Neural cell (in vitro differentiated cells): ENCODE data around the gene LAMA5. TPM values are rescaled to one million over a fixed set of nuclear protein-coding genes. Genes with fewer than 3 reads are reported as not detected.

ENCODE experiments used
- H2AFZ ChIP-seq: fragments of 200-600, 300-800 bp; sonication (generic), shearing (Covaris generic); 2 replicates; pipeline ENCODE4 v1.6.0; 2014; ENCODE audit warnings: low read depth, mild to moderate bottlenecking, antibody characterized with exemption, low read length, moderate library complexity
- H3F3A ChIP-seq: fragments of 200-600 bp; shearing (Covaris generic); 2 replicates; pipeline ENCODE4 v1.6.1; 2016; ENCODE audit warnings: mild to moderate bottlenecking, moderate library complexity, mixed read lengths, antibody characterized with exemption, low read length; ENCODE audit not compliant: insufficient read depth, poor library complexity, severe bottlenecking
- H3K27ac ChIP-seq: fragments of 200-600, 300-800 bp; sonication (generic), shearing (Covaris generic); 2 replicates; pipeline ENCODE4 v1.5.1; 2014; ENCODE audit warnings: mild to moderate bottlenecking, low read length, moderate library complexity
- H3K27me3 ChIP-seq: fragments of 300-800, 200-600 bp; sonication (generic), shearing (Covaris generic); 2 replicates; pipeline ENCODE4 v1.6.0; 2014; ENCODE audit warnings: mild to moderate bottlenecking, low read depth, low read length, moderate library complexity; ENCODE audit not compliant: insufficient read depth
- H3K36me3 ChIP-seq: fragments of 300-800, 200-600 bp; sonication (generic), shearing (Covaris generic); 2 replicates; pipeline ENCODE4 v1.5.1; 2014; ENCODE audit warnings: mild to moderate bottlenecking, antibody characterized with exemption, low read length, moderate library complexity; ENCODE audit not compliant: insufficient read depth
- H3K4me2 ChIP-seq: fragments of 300-800, 200-600 bp; sonication (generic), shearing (Covaris generic); 2 replicates; pipeline ENCODE4 v1.6.0; 2014; ENCODE audit warnings: mild to moderate bottlenecking, low read length
- H3K4me3 ChIP-seq: fragments of 300-800, 200-600 bp; sonication (generic), shearing (Covaris generic); 2 replicates; pipeline ENCODE4 v1.5.1; 2014; ENCODE audit warnings: mild to moderate bottlenecking, low read length, moderate library complexity
- H3K79me2 ChIP-seq: fragments of 200-600 bp; shearing (Covaris generic); replicated peaks from 2 replicates; pipeline ENCODE4 v1.6.0; 2014; ENCODE audit warnings: mild to moderate bottlenecking, low read length, moderate library complexity; ENCODE audit not compliant: insufficient read depth
- H3K9ac ChIP-seq: fragments of 300-800, 200-600 bp; sonication (generic), shearing (Covaris generic); 2 replicates; pipeline ENCODE4 v1.6.1; 2016; ENCODE audit warnings: mild to moderate bottlenecking, low read length, mixed read lengths
- H3K9me2 ChIP-seq: fragments of 200-600 bp; shearing (Covaris generic); 2 replicates; pipeline ENCODE4 v1.6.1; 2016; ENCODE audit warnings: mild to moderate bottlenecking, low read length, mixed read lengths; ENCODE audit not compliant: insufficient read depth
- H3K9me3 ChIP-seq: fragments of 200-600, 300-800 bp; sonication (generic), shearing (Covaris generic); 2 replicates; pipeline ENCODE4 v1.6.1; 2016; ENCODE audit warnings: mild to moderate bottlenecking, mixed run types, low read length, moderate library complexity, mixed read lengths
- H4K20me1 ChIP-seq: fragments of 200-600 bp; shearing (Covaris generic); 2 replicates; pipeline ENCODE4 v1.6.1; 2016; ENCODE audit warnings: mild to moderate bottlenecking, mixed run types; ENCODE audit not compliant: insufficient read depth
- CTCF ChIP-seq: fragments of 450-650 bp; IDR thresholded peaks from 2 replicates; pipeline ENCODE4 v1.5.1; 2014; ENCODE audit warnings: antibody characterized with exemption, mild to moderate bottlenecking, moderate library complexity; ENCODE audit not compliant: poor library complexity, severe bottlenecking
- EP300 ChIP-seq: fragments of 450-650 bp; conservative IDR thresholded peaks from 2 replicates; pipeline ENCODE4 v1.6.1; 2014; ENCODE audit warnings: antibody characterized with exemption, mild to moderate bottlenecking, moderate library complexity; ENCODE audit not compliant: poor library complexity, severe bottlenecking
- EZH2 ChIP-seq: fragments of 200-600, 300-800 bp; shearing (Covaris generic), sonication (generic); IDR thresholded peaks from 2 replicates; pipeline ENCODE4 v1.6.1; 2014; ENCODE audit warnings: antibody characterized with exemption, low read length, borderline replicate concordance, mild to moderate bottlenecking; ENCODE audit not compliant: insufficient read depth, poor library complexity, severe bottlenecking
- MXI1 ChIP-seq: fragments of 450-650 bp; conservative IDR thresholded peaks from 2 replicates; pipeline ENCODE4 v1.6.1; 2014; ENCODE audit warnings: antibody characterized with exemption, mild to moderate bottlenecking; ENCODE audit not compliant: poor library complexity, severe bottlenecking
- POLR2AphosphoS5 ChIP-seq: IDR thresholded peaks from 2 replicates; pipeline ENCODE4 v1.6.1; 2012
- RAD21 ChIP-seq: fragments of 450-650 bp; conservative IDR thresholded peaks from 2 replicates; pipeline ENCODE4 v1.6.1; 2014; ENCODE audit warnings: antibody characterized with exemption, mild to moderate bottlenecking, moderate library complexity
- REST ChIP-seq: IDR thresholded peaks from 2 replicates; pipeline ENCODE4 v1.6.1; 2012; ENCODE audit warnings: borderline replicate concordance
- SMC3 ChIP-seq: fragments of 450-650 bp; conservative IDR thresholded peaks from 2 replicates; pipeline ENCODE4 v1.6.1; 2014; ENCODE audit warnings: antibody characterized with exemption, mild to moderate bottlenecking, moderate library complexity; ENCODE audit not compliant: poor library complexity
- TAF1 ChIP-seq: IDR thresholded peaks from 2 replicates; pipeline ENCODE4 v1.6.1; 2012; ENCODE audit warnings: low read depth
- polyA plus RNA-seq: library from polyadenylated mRNA; depleted of rRNA; stranded (reverse); fragments of >200 nt; gene quantifications from 2 replicates; pipeline ENCODE4 v1.2.3, GENCODE V29; 2014

Gene LAMA5
- polyA plus RNA-seq, 1 donor from 2014 or later, result 27.2 TPM

- no peak overlapping the region for H2AFZ ChIP-seq
Observed at GRCh38 chr20:62404112-62404665, 37.1 kb upstream of the LAMA5 start.

GRCh38 chr20:62403331-62403730 lies 36.2 kb upstream of the LAMA5 start:
- Histone ChIP-seq H3K4me2 (no peak overlapping the region), H4K20me1 (no peaks in the 10 kb centered on the region), H3K36me3 (no peaks in the 10 kb centered on the region), H3K9me3 (no peaks in the 10 kb centered on the region), H3K9me2 (no peaks in the 10 kb centered on the region), H3K79me2 (peaks cover 9% of the 10 kb centered on the region), H2AFZ (no peak overlapping the region), H3F3A (no peaks in the 10 kb centered on the region), H3K27ac (no peak overlapping the region), H3K9ac (no peak overlapping the region), H3K4me3 (no peak overlapping the region), H3K27me3 (no peaks in the 10 kb centered on the region)
- TF ChIP-seq REST (no peak), MXI1 (no peak), EP300 (no peak), RAD21 (no peak), EZH2 (no peak), POLR2AphosphoS5 (no peak), SMC3 (no peak)

More at GRCh38 chr20:62404112-62404665, 37.1 kb upstream of the LAMA5 start:
- Histone ChIP-seq H3F3A (no peaks in the 10 kb centered on the region), H3K4me2 (no peak overlapping the region), H3K79me2 (peaks cover 9% of the 10 kb centered on the region), H3K27me3 (no peaks in the 10 kb centered on the region), H3K9me2 (no peaks in the 10 kb centered on the region), H3K36me3 (no peaks in the 10 kb centered on the region), H3K9ac (no peak overlapping the region), H3K9me3 (no peaks in the 10 kb centered on the region), H3K27ac (no peak overlapping the region), H3K4me3 (peak overlapping the region; percentile 93), H4K20me1 (no peaks in the 10 kb centered on the region)
- TF ChIP-seq EZH2 (no peak), POLR2AphosphoS5 (no peak), TAF1 (no peak), MXI1 (no peak), EP300 (no peak), SMC3 (no peak), RAD21 (no peak), REST (no peak), CTCF (no peak)
